Caco-2 (cell line): ENCODE data around the gene GOLGA6D. TPM values are rescaled to one million over a fixed set of nuclear protein-coding genes. Genes with fewer than 3 reads are reported as not detected.

Experiments
- BruUV-seq: library from RNA; stranded (reverse); fragments of 400-500 nt; replicated peaks from 2 replicates; lab custom pipeline; 2021; lab: Mats Ljungman, UMichigan
- CTCF ChIA-PET: fragments of 300-600 bp; sonication (Branson Sonifier 250); formaldehyde crosslinking; loops from one replicate; lab custom pipeline; 2022; ENCODE audit warnings: antibody characterized with exemption; lab: Charles Lee
- POLR2A ChIA-PET: fragments of 300-600 bp; sonication (Branson Sonifier 250); formaldehyde crosslinking; loops from one replicate; lab custom pipeline; 2022; ENCODE audit warnings: antibody characterized with exemption; lab: Charles Lee
- DNase-seq, 2 experiments: peaks; one replicate each; pipeline versions ENCODE4 v3.0.0 to v3.0.0-alpha.2; 2020 to 2022
- H3K27me3 ChIP-seq: replicated peaks from 2 replicates; pipeline ENCODE4 v1.6.0; 2011; ENCODE audit warnings: low read length; ENCODE audit not compliant: control insufficient read depth, insufficient read depth
- H3K36me3 ChIP-seq: 2 replicates; pipeline ENCODE4 v1.5.1; 2011; ENCODE audit warnings: low read length; ENCODE audit not compliant: control insufficient read depth, insufficient read depth
- H3K4me1 ChIP-seq: fragments of 250-450 bp; sonication (Bioruptor Pico); 2 replicates; pipeline ENCODE4 v1.5.1; 2020; ENCODE audit warnings: mild to moderate bottlenecking
- H3K4me3 ChIP-seq: 2 replicates; pipeline ENCODE4 v1.5.1; 2011; ENCODE audit warnings: low read depth, mild to moderate bottlenecking, control low read depth, low read length
- H3K9me3 ChIP-seq: fragments of 250-450 bp; sonication (Bioruptor Pico); 2 replicates; pipeline ENCODE4 v1.5.1; 2020; ENCODE audit warnings: mild to moderate bottlenecking, moderate library complexity
- H3K27ac Mint-ChIP-seq: one replicate; pipeline ENCODE4 v1.8.0; 2022; ENCODE audit warnings: mixed read lengths; ENCODE audit not compliant: unreplicated experiment
- H3K27me3 Mint-ChIP-seq: one replicate; pipeline ENCODE4 v1.8.0; 2022; ENCODE audit warnings: mixed read lengths; ENCODE audit not compliant: insufficient read depth, unreplicated experiment
- H3K36me3 Mint-ChIP-seq: one replicate; pipeline ENCODE4 v1.8.0; 2022; ENCODE audit warnings: mild to moderate bottlenecking, mixed read lengths; ENCODE audit not compliant: insufficient read depth, unreplicated experiment
- H3K4me1 Mint-ChIP-seq: one replicate; pipeline ENCODE4 v1.8.0; 2022; ENCODE audit warnings: low read depth, mixed read lengths; ENCODE audit not compliant: unreplicated experiment
- H3K4me3 Mint-ChIP-seq: one replicate; pipeline ENCODE4 v1.8.0; 2022; ENCODE audit warnings: mild to moderate bottlenecking, moderate library complexity, mixed read lengths; ENCODE audit not compliant: unreplicated experiment
- H3K9me3 Mint-ChIP-seq: one replicate; pipeline ENCODE4 v1.8.0; 2022; ENCODE audit warnings: mixed read lengths; ENCODE audit not compliant: unreplicated experiment
- CTCF ChIP-seq, 2 experiments: fragments of 200-600 bp in 1 of 2; IDR thresholded peaks; 1 replicate in 1 of 2; 2 replicates in 1 of 2; pipeline versions ENCODE4 v1.5.1 to v1.8.0; 2011 to 2022; ENCODE audit warnings: antibody characterized with exemption in 1 of 2, control low read depth in 1 of 2, inconsistent platforms in 1 of 2, low read depth in 1 of 2, low read length in 1 of 2, mild to moderate bottlenecking in 1 of 2, moderate library complexity in 1 of 2; ENCODE audit not compliant: insufficient read depth in 1 of 2, severe bottlenecking in 1 of 2, unreplicated experiment in 1 of 2
- intact Hi-C: fragments of 100-400 bp; cut with micrococcal nuclease; formaldehyde crosslinking; loops from one replicate; pipeline ENCODE4 v1.10.0; 2022; ENCODE audit not compliant: unreplicated experiment
- total RNA-seq: library from RNA; stranded (reverse); gene quantifications from 2 replicates; pipeline ENCODE4 v1.2.3, GENCODE V29; 2022

The GOLGA6D gene
- total RNA-seq, 1 experiment from 2014 or later, result not detected

- ChIA-PET CTCF (interaction anchor here (0.5 to 0.6 kb wide), 2 partner anchors 50 to 133 kb away, joined by 3 to 4 read pairs; no protein-coding TSS in a partner anchor), POLR2A (no interaction called here)
- H3K36me3 ChIP-seq, result no peaks in the 10 kb centered on the region
- BruUV-seq, result no TSS peak
- no peak overlapping the region for H3K4me3 ChIP-seq
- no peaks in the 10 kb centered on the region for H3K9me3 ChIP-seq
- no peak for TF ChIP-seq CTCF (IDR thresholded peaks at IDR 0.05; ENCODE audit: insufficient read depth in 1 of 2, low read depth in 1 of 2, low read length in 1 of 2, severe bottlenecking in 1 of 2, unreplicated experiment in 1 of 2)
- 0 out of 2 replicates have a peak, but pooled peaks cover 5% of the 10 kb centered on the region for H3K4me1 ChIP-seq
- DNase-seq, result no peak
- Mint-ChIP-seq H3K27ac (no peak overlapping the region), H3K4me3 (no peak overlapping the region), H3K27me3 (peaks cover 3% of the 10 kb centered on the region), H3K9me3 (no peaks in the 10 kb centered on the region), H3K4me1 (no peaks in the 10 kb centered on the region), H3K36me3 (peaks cover 3% of the 10 kb centered on the region)
- intact Hi-C loops, result no loop called here
- no peaks in the 10 kb centered on the region for H3K27me3 ChIP-seq
Measured at GRCh38 chr15:75235051-75235673, 47.5 kb upstream of the GOLGA6D start.

- no peak for TF ChIP-seq CTCF (IDR thresholded peaks at IDR 0.05; ENCODE audit: insufficient read depth in 1 of 2, low read depth in 1 of 2, low read length in 1 of 2, severe bottlenecking in 1 of 2, unreplicated experiment in 1 of 2)
- H3K4me1 Mint-ChIP-seq, result no peaks in the 10 kb centered on the region
- H3K27ac Mint-ChIP-seq, result no peak overlapping the region
- H3K27me3 ChIP-seq, result no peaks in the 10 kb centered on the region
- peaks cover 3% of the 10 kb centered on the region for H3K27me3 Mint-ChIP-seq
- H3K4me1 ChIP-seq, result no peaks in the 10 kb centered on the region
- CTCF ChIA-PET, result interaction anchor here (0.6 kb wide), 1 partner anchor 134 kb away, joined by 3 read pairs; no protein-coding TSS in a partner anchor
- H3K36me3 Mint-ChIP-seq, result peaks cover 4% of the 10 kb centered on the region
- H3K9me3 ChIP-seq, result no peaks in the 10 kb centered on the region
- no peaks in the 10 kb centered on the region for H3K9me3 Mint-ChIP-seq
- no peaks in the 10 kb centered on the region for H3K36me3 ChIP-seq
- no peak for DNase-seq
- no peak overlapping the region for H3K4me3 ChIP-seq
- intact Hi-C loops, result no loop called here
- H3K4me3 Mint-ChIP-seq, result no peak overlapping the region
- POLR2A ChIA-PET, result no interaction called here
- BruUV-seq, result no TSS peak
Measured at GRCh38 chr15:75235760-75236729, 46.6 kb upstream of the GOLGA6D start.

- TF ChIP-seq CTCF (IDR thresholded peaks at IDR 0.05; ENCODE audit: insufficient read depth in 1 of 2, low read depth in 1 of 2, low read length in 1 of 2, severe bottlenecking in 1 of 2, unreplicated experiment in 1 of 2), result no peak
- no peaks in the 10 kb centered on the region for H3K4me1 ChIP-seq
- Mint-ChIP-seq H3K9me3 (no peaks in the 10 kb centered on the region), H3K27me3 (peaks cover 3% of the 10 kb centered on the region), H3K36me3 (peaks cover 4% of the 10 kb centered on the region), H3K4me1 (no peaks in the 10 kb centered on the region), H3K27ac (no peak overlapping the region), H3K4me3 (no peak overlapping the region)
- no peaks in the 10 kb centered on the region for H3K27me3 ChIP-seq
- ChIA-PET CTCF (no interaction called here), POLR2A (interaction anchor here (0.6 kb wide), 1 partner anchor 10 kb away, joined by 3 read pairs; no protein-coding TSS in a partner anchor)
- no peaks in the 10 kb centered on the region for H3K36me3 ChIP-seq
- H3K4me3 ChIP-seq, result no peak overlapping the region
- no TSS peak for BruUV-seq
- no peak for DNase-seq
- intact Hi-C loops, result no loop called here
- no peaks in the 10 kb centered on the region for H3K9me3 ChIP-seq
Measured at GRCh38 chr15:75237316-75237982, 45.2 kb upstream of the GOLGA6D start.
